ENCODE results near the gene HIGD2A.

The HIGD2A gene

GRCh38 chr5:176415240-176415951 lies 26.8 kb downstream of the HIGD2A start:
- no peak for DNase-seq (ENCODE audit: low read depth in 3 of 3, low spot score in 1 of 3)

DNA sequence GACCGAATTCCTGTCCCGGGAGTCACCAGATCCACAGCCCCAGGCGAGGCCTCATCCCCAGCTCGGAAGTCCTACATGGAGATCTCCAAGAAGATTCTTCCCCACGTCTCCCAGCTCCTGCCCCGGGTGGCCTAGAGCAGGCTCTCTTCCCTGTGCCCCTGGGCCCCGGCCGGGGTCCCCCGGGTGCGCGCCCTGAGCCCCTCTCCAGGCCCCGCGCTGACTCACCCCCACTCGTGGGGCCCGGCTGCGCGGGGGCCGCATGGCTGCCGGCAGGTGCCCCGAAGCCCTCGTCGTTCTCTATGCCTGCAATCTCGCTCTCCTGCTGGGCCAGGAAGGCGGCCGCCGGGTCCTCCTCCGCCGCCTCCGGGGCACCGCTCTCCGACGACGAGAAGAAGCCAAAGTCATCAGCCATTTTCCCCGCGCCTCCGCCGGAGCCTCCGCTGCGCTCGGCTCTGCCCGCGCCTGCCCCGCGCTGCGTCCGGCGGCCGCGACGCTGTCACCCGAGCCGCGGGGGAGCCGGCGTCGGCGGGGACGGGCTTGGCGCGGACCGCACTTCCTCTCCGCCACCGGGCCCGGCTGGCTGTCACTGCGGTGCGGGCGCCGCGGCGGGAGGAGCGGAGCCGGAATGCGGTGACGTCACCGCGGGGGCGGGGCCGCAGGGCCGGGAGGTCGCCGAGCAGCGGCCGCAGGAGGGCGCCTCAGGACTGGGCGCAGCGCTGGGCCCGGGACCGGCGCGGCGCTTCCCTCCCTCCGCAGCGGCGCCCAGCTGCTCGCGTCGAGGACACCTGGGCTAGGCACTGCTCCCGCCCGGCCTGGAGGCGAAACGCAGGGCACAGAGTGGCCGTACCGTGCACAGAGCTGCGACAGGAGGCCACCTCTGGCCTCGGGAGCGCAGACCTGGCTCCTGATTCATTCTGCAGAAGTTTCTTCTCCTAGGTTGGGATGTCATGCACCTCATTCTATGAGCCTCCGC lies 27.7 kb downstream of the HIGD2A start, which contains the start of gene CLTB:
Gene CLTB (minus strand): TSS at position 588 of the 973 bp plus-strand sequence. CDS start 176 bp downstream, at position 412.
- DNase-seq (ENCODE audit: low read depth in 3 of 3, low spot score in 1 of 3), result peak; percentile 79 to 94 (median 88)

DNA sequence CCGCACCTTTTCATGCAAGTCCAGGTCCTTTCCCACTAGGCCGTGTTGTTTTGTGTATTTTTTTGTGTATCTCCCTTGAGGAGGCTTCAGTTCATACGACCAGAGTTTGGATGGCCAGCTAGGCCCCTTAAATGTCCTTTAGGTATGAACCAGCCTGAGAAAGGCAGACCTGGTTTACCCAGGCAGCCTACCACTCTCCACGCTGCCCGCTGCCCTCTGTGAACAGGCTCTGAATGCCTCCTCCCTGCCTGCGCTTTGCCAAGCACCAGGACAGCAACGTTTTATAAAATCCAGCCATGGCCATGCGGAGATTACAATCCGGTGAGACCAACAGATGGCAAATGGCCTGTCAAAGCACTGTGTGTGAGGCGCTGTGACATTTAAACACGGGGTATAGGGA lies 28.4 kb downstream of the HIGD2A start:
- no peak for DNase-seq (ENCODE audit: low read depth in 3 of 3, low spot score in 1 of 3)

DNA sequence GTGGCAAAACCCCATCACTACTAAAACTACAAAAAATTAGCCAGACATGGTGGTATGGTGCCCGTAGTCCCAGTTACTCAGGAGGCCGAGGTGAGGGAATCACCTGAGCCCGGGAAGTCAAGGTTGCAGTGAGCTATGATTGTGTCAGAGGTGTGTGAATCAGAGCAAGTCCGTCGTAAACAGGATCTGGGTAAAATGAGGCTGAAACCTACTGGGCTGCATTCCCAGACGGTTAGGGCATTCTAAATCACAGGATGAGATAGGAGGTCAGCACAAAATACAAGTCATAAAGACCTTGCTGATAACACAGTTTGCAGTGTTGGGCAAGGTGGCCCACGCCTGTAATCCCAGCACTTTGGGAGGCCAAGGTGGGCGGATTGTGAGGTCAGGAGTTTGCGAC lies 29.7 kb downstream of the HIGD2A start:
- no peak for DNase-seq (ENCODE audit: low read depth in 3 of 3, low spot score in 1 of 3)

- DNase-seq (ENCODE audit: low read depth in 3 of 3, low spot score in 1 of 3), result no peak
Measured at GRCh38 chr5:176420086-176420485, 31.5 kb downstream of the HIGD2A start.

- DNase-seq (ENCODE audit: low read depth in 3 of 3, low spot score in 1 of 3), result no peak
Measured at GRCh38 chr5:176420972-176421544, 32.5 kb downstream of the HIGD2A start.

DNA sequence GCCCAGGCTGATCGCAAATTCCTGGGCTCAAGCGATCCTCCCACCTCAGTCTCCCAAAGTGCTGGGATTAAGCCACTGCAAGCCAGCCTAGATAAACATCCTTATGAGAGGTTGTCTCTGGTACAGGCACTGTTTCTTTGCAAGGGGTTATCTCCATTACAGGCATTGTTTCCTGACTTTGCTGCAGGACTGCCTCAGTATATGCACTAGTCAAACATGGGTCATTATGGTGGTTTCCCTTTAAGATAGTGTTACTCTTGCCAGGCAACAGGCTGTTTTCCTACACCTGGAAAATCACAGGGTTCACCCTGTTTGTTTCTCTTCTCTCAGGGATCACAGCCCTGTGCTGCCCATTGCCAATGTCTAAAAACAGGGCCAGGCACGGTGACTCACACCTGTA lies 35.6 kb downstream of the HIGD2A start:
- DNase-seq (ENCODE audit: low read depth in 3 of 3, low spot score in 1 of 3), result no peak

DNA sequence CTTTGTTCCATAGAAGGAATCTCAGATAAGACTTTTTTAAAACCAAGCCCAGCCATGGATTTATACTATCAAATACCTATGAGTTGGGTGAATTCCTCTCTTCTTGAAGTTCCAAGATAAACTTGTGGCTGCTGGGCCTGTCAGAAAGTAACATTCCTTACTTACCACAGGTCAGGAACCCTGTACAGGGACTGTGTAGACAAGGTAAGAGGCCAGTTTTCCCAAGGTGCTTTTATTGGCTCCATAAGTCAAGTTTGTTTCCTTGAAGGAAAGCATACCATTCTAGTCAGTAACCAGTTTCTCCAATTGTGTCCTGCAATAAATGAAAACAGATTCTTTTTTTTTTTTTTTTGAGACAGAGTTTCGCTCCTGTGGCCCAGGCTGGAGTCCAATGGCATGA lies 36.6 kb downstream of the HIGD2A start:
- no peak for DNase-seq (ENCODE audit: low read depth in 3 of 3, low spot score in 1 of 3)

- no peak for DNase-seq (ENCODE audit: low read depth in 3 of 3, low spot score in 1 of 3)
Measured at GRCh38 chr5:176425791-176426190, 37.2 kb downstream of the HIGD2A start.

GRCh38 chr5:176426876-176427275 lies 38.3 kb downstream of the HIGD2A start:
- no peak for DNase-seq (ENCODE audit: low read depth in 3 of 3, low spot score in 1 of 3)

DNA sequence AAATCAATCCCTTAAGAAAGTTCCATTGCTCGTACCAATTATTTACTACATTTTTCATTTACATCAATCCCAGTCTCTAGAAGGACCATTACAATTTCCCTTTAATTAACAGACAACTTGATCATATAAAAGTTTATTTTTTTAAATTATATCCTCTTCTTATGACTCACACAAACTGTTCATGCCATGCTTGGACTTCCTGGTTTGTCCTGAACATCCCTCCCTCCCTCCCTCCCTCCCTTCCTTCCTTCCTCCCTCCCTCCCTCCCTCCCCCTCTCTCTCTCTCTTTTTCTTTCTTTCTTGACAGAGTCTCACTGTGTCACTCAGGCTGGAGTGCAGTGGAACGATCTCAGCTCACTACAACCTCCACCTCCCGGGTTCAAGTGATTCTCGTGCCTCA lies 39.4 kb downstream of the HIGD2A start:
- DNase-seq (ENCODE audit: low read depth in 3 of 3, low spot score in 1 of 3), result no peak

- DNase-seq (ENCODE audit: low read depth in 3 of 3, low spot score in 1 of 3), result no peak
Measured at GRCh38 chr5:176429972-176430371, 41.4 kb downstream of the HIGD2A start.

DNA sequence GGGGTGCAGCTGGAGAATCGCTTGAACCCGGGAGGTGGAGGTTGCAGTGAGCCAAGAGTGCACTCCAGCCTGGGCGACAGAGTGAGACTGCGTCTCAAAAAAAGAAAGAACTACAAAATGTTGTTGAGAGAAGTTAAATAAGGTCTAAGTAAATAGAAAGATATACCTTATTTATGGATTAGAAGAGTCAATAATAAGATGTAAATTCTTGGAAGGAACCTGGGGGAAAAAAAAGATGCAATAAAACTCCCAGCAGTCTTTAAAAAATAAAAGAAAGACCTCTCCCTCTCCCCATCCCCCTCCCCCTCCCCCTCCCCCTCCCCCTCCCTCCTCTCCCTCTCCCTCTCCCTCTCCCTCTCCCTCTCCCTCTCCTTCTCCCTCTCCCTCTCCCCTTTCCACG lies 44.2 kb downstream of the HIGD2A start:
- no peak for DNase-seq (ENCODE audit: low read depth in 3 of 3, low spot score in 1 of 3)

DNA sequence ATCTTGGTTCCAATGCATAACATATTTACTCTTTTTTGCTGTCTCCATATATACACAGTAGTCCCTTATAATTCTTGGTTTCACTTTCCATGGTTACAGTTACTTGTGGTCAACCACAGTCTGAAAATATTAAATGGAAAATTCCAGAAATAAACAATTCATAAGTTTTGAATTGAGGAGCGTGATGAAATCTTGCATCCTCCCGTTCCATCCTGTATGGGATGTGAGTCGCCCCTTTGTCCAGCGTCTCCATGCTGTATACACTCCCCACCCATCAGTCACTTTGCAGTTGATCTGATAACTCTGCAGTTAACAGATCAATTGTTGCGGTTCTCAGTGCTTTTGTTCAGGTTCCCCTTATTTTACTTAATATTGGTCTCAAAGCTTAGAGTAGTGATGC lies 48.1 kb downstream of the HIGD2A start:
- no peak for DNase-seq (ENCODE audit: low read depth in 3 of 3, low spot score in 1 of 3)

DNA sequence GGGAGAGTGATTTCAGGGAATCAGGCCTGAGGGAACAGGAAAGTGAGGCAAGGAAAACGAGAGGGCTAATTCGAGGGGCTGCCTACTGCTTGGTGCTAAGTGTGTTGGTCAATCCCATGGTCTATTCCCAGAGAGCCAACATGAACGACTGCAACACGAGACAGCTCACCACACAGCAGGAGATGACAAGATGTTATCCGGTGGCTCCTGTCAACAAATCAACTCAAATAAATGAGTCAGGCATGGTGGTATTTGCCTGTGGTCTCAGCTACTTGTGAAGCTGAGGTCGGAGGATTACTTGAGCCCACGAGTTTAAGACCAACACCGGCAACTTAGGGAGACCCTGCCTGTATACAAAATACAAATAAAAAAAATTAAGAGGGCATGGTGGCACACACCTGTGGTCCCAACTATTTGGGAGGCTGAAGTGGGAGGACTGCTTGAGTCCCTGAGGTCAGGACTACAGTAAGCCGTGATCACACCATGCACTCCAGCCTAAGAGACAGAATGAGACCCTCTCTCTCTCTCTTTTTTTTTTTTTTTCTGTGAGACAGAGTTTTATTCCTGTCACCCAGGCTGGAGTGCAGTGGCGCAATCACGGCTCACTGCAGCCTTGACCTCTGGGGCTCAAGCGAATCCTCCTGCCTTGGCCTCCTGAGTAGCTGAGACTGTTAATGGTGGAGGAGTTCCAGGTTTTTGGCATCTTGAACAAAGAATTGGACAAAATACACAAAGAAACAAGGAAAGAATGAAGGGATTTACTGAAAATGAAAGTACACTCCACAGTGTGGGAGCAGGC lies 50.6 kb downstream of the HIGD2A start:
- no peak for DNase-seq (ENCODE audit: low read depth in 3 of 3, low spot score in 1 of 3)
